HepG2 (cell line): ENCODE measurements around the gene VILL. TPM values are rescaled to one million over a fixed set of nuclear protein-coding genes. Genes with fewer than 3 reads are reported as not detected.

Experiments used
- FOSL1 ChIP-seq: sonication (generic); formaldehyde crosslinking; IDR thresholded peaks from 2 replicates; pipeline ENCODE4 v1.9.0; 2021; ENCODE audit warnings: missing genetic modification reagents, borderline replicate concordance
- FOSL2 ChIP-seq: sonication (generic); formaldehyde crosslinking; IDR thresholded peaks from 2 replicates; pipeline ENCODE4 v1.4.0; 2020; ENCODE audit warnings: missing genetic modification reagents
- NR2C2 ChIP-seq: sonication (generic); formaldehyde crosslinking; IDR thresholded peaks from 2 replicates; pipeline ENCODE4 v1.4.0; 2020; ENCODE audit warnings: missing genetic modification reagents, mild to moderate bottlenecking, moderate library complexity, borderline replicate concordance
- ZNF775 ChIP-seq: sonication (generic); formaldehyde crosslinking; IDR thresholded peaks from 2 replicates; pipeline ENCODE4 v1.4.0; 2020; ENCODE audit warnings: missing genetic modification reagents, mild to moderate bottlenecking, moderate library complexity, borderline replicate concordance
- polyA plus RNA-seq, 8 experiments: library from polyadenylated mRNA; depleted of rRNA in 3 of 8; stranded (reverse) in 7 of 8; unstranded in 1 of 8; fragments of >200 nt; fragmentation: Illumina TruSeq in 4 of 8; extraction: Trizol in 4 of 8; gene quantifications; 2 replicates each; pipeline versions ENCODE4 v1.2.1 to v1.2.3, GENCODE V29; 2011 to 2016; ENCODE audit warnings: low read depth in 4 of 8, missing spikeins in 1 of 8, mixed read lengths in 1 of 8; ENCODE audit not compliant: insufficient read depth in 1 of 8
- total RNA-seq, 5 experiments: library from RNA; depleted of rRNA; stranded (reverse); fragments of >200 nt; fragmentation: Illumina TruSeq; extraction: Trizol; gene quantifications; 2 replicates each; pipeline ENCODE4 v1.2.3, GENCODE V29; 2016; ENCODE audit warnings: low read depth in 1 of 5
- TF ChIP-seq, protein P1 (sequence below): sonication (generic); formaldehyde crosslinking; IDR thresholded peaks from 2 replicates; pipeline ENCODE4 v1.5.0; 2020; ENCODE audit warnings: mild to moderate bottlenecking, missing genetic modification reagents, borderline replicate concordance
- TF ChIP-seq, protein P2 (sequence below): sonication (generic); formaldehyde crosslinking; IDR thresholded peaks from 2 replicates; pipeline ENCODE4 v1.5.1; 2020; ENCODE audit warnings: mild to moderate bottlenecking, missing genetic modification reagents, moderate library complexity
- TF ChIP-seq, protein P3 (sequence below): sonication (generic); formaldehyde crosslinking; IDR thresholded peaks from 2 replicates; pipeline ENCODE4 v1.8.1; 2023; ENCODE audit warnings: mild to moderate bottlenecking, inconsistent platforms, moderate library complexity, missing genetic modification reagents, borderline replicate concordance
- TF ChIP-seq, protein P4 (sequence below): sonication (generic); formaldehyde crosslinking; IDR thresholded peaks from 2 replicates; pipeline ENCODE4 v1.4.0; 2020; ENCODE audit warnings: missing genetic modification reagents

Gene VILL
- total and polyA plus RNA-seq, 2 of the 13 experiments (the other 11 are each of a cell fraction or from before 2014, with no cell fraction given), result 3.2 to 5.3 TPM

DNA sequence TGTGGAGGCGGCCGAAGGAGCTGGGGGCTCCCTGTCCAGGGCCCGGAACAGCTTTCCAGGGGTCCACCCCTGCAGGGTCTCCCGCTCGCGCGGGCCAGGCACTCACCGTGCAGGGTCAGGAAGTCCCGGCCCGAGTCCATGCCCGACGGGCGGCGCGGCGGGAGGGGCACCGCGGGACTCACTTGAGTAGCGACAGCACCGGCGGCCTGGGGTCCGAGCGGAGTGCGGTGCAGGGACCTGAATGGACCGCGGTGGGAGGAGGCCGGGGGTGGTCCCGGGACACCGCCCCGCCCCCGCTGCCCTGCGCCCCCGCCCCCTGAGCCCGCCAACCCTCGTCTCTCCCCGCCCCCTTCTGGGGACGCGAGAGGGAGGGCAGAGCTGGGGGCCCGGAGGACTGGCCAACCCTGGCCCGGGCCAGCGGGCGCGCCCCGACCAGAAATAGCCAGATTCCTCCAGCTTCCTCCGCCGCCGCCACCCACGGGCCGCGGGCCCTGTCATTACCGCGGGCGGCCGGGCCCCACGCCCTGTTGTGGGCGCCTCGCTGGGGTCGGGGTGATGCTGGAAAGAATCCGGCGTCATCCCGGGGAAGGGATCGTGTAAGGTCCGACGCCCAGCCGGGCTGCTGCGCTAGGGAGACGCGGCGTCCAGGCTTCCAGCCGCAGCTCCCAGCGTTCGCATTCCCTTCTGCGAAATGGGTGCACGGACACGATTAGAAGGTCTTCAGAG, 39.0 kb downstream of the VILL start, which contains the start of gene PLCD1 (continued):
- TF ChIP-seq, protein P1, sequence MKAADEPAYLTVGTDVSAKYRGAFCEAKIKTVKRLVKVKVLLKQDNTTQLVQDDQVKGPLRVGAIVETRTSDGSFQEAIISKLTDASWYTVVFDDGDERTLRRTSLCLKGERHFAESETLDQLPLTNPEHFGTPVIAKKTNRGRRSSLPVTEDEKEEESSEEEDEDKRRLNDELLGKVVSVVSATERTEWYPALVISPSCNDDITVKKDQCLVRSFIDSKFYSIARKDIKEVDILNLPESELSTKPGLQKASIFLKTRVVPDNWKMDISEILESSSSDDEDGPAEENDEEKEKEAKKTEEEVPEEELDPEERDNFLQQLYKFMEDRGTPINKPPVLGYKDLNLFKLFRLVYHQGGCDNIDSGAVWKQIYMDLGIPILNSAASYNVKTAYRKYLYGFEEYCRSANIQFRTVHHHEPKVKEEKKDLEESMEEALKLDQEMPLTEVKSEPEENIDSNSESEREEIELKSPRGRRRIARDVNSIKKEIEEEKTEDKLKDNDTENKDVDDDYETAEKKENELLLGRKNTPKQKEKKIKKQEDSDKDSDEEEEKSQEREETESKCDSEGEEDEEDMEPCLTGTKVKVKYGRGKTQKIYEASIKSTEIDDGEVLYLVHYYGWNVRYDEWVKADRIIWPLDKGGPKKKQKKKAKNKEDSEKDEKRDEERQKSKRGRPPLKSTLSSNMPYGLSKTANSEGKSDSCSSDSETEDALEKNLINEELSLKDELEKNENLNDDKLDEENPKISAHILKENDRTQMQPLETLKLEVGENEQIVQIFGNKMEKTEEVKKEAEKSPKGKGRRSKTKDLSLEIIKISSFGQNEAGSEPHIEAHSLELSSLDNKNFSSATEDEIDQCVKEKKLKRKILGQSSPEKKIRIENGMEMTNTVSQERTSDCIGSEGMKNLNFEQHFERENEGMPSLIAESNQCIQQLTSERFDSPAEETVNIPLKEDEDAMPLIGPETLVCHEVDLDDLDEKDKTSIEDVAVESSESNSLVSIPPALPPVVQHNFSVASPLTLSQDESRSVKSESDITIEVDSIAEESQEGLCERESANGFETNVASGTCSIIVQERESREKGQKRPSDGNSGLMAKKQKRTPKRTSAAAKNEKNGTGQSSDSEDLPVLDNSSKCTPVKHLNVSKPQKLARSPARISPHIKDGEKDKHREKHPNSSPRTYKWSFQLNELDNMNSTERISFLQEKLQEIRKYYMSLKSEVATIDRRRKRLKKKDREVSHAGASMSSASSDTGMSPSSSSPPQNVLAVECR, result peak; percentile 16; the same call in 1 of the 2 replicates
- TF ChIP-seq, protein P2, sequence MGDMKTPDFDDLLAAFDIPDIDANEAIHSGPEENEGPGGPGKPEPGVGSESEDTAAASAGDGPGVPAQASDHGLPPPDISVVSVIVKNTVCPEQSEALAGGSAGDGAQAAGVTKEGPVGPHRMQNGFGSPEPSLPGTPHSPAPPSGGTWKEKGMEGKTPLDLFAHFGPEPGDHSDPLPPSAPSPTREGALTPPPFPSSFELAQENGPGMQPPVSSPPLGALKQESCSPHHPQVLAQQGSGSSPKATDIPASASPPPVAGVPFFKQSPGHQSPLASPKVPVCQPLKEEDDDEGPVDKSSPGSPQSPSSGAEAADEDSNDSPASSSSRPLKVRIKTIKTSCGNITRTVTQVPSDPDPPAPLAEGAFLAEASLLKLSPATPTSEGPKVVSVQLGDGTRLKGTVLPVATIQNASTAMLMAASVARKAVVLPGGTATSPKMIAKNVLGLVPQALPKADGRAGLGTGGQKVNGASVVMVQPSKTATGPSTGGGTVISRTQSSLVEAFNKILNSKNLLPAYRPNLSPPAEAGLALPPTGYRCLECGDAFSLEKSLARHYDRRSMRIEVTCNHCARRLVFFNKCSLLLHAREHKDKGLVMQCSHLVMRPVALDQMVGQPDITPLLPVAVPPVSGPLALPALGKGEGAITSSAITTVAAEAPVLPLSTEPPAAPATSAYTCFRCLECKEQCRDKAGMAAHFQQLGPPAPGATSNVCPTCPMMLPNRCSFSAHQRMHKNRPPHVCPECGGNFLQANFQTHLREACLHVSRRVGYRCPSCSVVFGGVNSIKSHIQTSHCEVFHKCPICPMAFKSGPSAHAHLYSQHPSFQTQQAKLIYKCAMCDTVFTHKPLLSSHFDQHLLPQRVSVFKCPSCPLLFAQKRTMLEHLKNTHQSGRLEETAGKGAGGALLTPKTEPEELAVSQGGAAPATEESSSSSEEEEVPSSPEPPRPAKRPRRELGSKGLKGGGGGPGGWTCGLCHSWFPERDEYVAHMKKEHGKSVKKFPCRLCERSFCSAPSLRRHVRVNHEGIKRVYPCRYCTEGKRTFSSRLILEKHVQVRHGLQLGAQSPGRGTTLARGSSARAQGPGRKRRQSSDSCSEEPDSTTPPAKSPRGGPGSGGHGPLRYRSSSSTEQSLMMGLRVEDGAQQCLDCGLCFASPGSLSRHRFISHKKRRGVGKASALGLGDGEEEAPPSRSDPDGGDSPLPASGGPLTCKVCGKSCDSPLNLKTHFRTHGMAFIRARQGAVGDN (CRISPR knock-in tag), result peak; percentile 50; the same call in 1 of the 2 replicates
- TF ChIP-seq, protein P3, sequence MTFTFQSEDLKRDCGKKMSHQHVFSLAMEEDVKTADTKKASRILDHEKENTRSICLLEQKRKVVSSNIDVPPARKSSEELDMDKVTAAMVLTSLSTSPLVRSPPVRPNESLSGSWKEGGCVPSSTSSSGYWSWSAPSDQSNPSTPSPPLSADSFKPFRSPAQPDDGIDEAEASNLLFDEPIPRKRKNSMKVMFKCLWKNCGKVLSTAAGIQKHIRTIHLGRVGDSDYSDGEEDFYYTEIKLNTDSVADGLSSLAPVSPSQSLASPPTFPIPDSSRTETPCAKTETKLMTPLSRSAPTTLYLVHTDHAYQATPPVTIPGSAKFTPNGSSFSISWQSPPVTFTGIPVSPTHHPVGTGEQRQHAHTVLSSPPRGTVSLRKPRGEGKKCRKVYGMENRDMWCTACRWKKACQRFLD (CRISPR knock-in tag), result 0 out of 2 replicates have a peak, but pooled peaks have one; percentile 34
- TF ChIP-seq, protein P4, sequence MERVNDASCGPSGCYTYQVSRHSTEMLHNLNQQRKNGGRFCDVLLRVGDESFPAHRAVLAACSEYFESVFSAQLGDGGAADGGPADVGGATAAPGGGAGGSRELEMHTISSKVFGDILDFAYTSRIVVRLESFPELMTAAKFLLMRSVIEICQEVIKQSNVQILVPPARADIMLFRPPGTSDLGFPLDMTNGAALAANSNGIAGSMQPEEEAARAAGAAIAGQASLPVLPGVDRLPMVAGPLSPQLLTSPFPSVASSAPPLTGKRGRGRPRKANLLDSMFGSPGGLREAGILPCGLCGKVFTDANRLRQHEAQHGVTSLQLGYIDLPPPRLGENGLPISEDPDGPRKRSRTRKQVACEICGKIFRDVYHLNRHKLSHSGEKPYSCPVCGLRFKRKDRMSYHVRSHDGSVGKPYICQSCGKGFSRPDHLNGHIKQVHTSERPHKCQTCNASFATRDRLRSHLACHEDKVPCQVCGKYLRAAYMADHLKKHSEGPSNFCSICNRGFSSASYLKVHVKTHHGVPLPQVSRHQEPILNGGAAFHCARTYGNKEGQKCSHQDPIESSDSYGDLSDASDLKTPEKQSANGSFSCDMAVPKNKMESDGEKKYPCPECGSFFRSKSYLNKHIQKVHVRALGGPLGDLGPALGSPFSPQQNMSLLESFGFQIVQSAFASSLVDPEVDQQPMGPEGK (CRISPR knock-in tag), result peak; percentile 68
- TF ChIP-seq FOSL1 (no peak), FOSL2 (CRISPR knock-in tag) (no peak), ZNF775 (CRISPR knock-in tag) (no peak), NR2C2 (no peak)
